ENCODE measurements around the gene TICAM2.

GRCh38 chr5:115544043-115544435 lies 58.2 kb downstream of the TICAM2 start:
- TF ChIP-seq CTCF (IDR thresholded peaks at IDR 0.05; ENCODE audit: low read depth, low read length) (no peak), EZH2phosphoT487 (IDR thresholded peaks at IDR 0.05; ENCODE audit: low read depth) (no peak)
